Loucy (cell line): Measurements from ENCODE around the gene FAM53A.

Experiments used
- CTCF ChIP-seq: fragments of 200-600 bp; sonication (generic); conservative IDR thresholded peaks from 2 replicates; pipeline ENCODE4 v1.5.1; 2014; ENCODE audit warnings: mild to moderate bottlenecking, antibody characterized with exemption, low read length
- EZH2phosphoT487 ChIP-seq: fragments of 200-600 bp; IDR thresholded peaks from 2 replicates; pipeline ENCODE4 v1.6.1; 2018; ENCODE audit warnings: antibody characterized with exemption, mild to moderate bottlenecking, moderate library complexity, borderline replicate concordance

GRCh38 chr4:1725521-1725920, 41.4 kb upstream of the FAM53A start:
- TF ChIP-seq CTCF (no peak), EZH2phosphoT487 (no peak)
